ENCODE results near the gene LRBA. TPM values are rescaled to one million over a fixed set of nuclear protein-coding genes. Genes with fewer than 3 reads are reported as not detected.

LRBA gene
- total and polyA plus RNA-seq, 2 donors (not counting 3 experiments of a cell fraction or from before 2014, with no cell fraction given), result 18.0 to 35.1 TPM

GRCh38 chr4:150244600-150244999 lies 770.5 kb downstream of the LRBA start:
- Histone ChIP-seq H3K4me2 (ENCODE audit: insufficient read depth, low read length) (no peak overlapping the region), H3K36me3 (ENCODE audit: control insufficient read depth in 2 of 2, extremely low read depth in 1 of 2, insufficient read depth in 2 of 2, low read length in 2 of 2) (no peaks in the 10 kb centered on the region)

More at GRCh38 chr4:150244600-150244999, 770.5 kb downstream of the LRBA start:
- Histone ChIP-seq H3K4me1 (ENCODE audit: control insufficient read depth, extremely low read depth, insufficient read depth, low read length) (no peaks in the 10 kb centered on the region), H4K20me1 (replicated peaks; ENCODE audit: control insufficient read depth, extremely low read depth, insufficient read depth, low read length) (no peaks in the 10 kb centered on the region), H2AFZ (ENCODE audit: low read depth, low read length) (no peak overlapping the region), H3K79me2 (ENCODE audit: control insufficient read depth, insufficient read depth, low read length) (no peaks in the 10 kb centered on the region), H3K9me1 (replicated peaks; ENCODE audit: control insufficient read depth, extremely low read depth, insufficient read depth, low read length) (no peaks in the 10 kb centered on the region), H3K4me3 (replicated peaks in 1 of 3; ENCODE audit: insufficient read depth in 1 of 3, low read depth in 1 of 3, low read length in 3 of 3) (no peak overlapping the region), H3K27me3 (ENCODE audit: control insufficient read depth in 2 of 2, insufficient read depth in 2 of 2, low read length in 2 of 2) (no peaks in the 10 kb centered on the region), H3K9ac (replicated peaks; ENCODE audit: extremely low read depth, insufficient read depth, low read length) (no peak overlapping the region), H3K27ac (ENCODE audit: insufficient read depth, low read depth, low read length) (no peak overlapping the region), H3K9me3 (replicated peaks; ENCODE audit: control insufficient read depth, insufficient read depth, low read length) (no peaks in the 10 kb centered on the region)
- TF ChIP-seq MYC (IDR thresholded peaks at IDR 0.05; ENCODE audit: low read depth, low read length) (no peak), POLR2A (IDR thresholded peaks at IDR 0.05; ENCODE audit: low read depth, low read length) (no peak), FOS (IDR thresholded peaks at IDR 0.05; ENCODE audit: borderline replicate concordance, insufficient read depth, low read length) (no peak), JUN (IDR thresholded peaks at IDR 0.05; ENCODE audit: borderline replicate concordance, insufficient read depth, insufficient read length, low read depth) (no peak), CTCF (IDR thresholded peaks at IDR 0.05; ENCODE audit: extremely low read depth in 1 of 2, insufficient read depth in 1 of 2, low read depth in 1 of 2, low read length in 2 of 2) (no peak), EZH2 (IDR thresholded peaks at IDR 0.05; ENCODE audit: borderline replicate concordance, low read depth, low read length, severe bottlenecking) (no peak), GATA2 (IDR thresholded peaks at IDR 0.05; ENCODE audit: insufficient read depth, insufficient read length, low read depth, low read length) (no peak), MAX (IDR thresholded peaks at IDR 0.05; ENCODE audit: insufficient read depth, insufficient read length) (no peak), POLR2AphosphoS5 (IDR thresholded peaks at IDR 0.05; ENCODE audit: insufficient read depth, low read depth, low read length) (no peak)
- FAIRE-seq, result no peak
- ChIA-PET POLR2A (no interaction called here), CTCF (interaction anchor here (0.7 to 6.6 kb wide), 13 partner anchors 11 to 623 kb away, joined by 3 to 133 read pairs (median 6); partner anchors contain the start of gene DCLK2)
- no TSS peak for BruUV-seq (replicated peaks)
- intact Hi-C loops (cut with micrococcal nuclease) (no loop called here), dilution Hi-C loops (cut with MboI; ENCODE audit: extremely low pct_ligation_motif_present, low sequenced_read_pairs) (no loop called here)
- no peak for DNase-seq (ENCODE audit: low read depth, low spot score)
